AG20443 (cell line): ENCODE measurements around the gene LZTS2.

Source experiments
- DNase-seq: peaks from one replicate; pipeline ENCODE4 v3.0.0; 2012; ENCODE audit warnings: low spot score, mixed read lengths

LZTS2 gene

DNA sequence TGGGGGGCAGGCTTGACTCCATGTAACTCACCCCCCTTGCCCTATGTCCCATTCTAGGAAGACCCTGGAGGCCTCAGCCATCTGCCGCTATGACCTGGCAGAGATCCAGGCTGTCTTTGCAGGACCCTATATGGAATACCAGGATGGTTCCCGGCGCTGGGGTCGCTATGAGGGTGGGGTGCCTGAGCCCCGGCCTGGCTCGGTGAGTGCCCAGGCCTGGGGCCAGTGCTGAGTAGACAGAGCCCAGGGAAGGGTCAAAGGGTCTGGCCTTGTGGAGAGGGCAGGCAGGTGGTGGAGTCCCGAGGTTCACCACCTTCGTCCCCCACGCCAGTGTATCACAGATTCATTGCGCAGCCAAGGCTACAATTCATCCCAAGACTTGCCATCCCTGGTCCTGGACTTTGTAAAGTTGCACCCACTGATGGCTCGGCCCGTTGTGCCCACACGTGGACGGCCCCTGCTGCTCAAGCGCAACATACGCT, 19.8 kb upstream of the LZTS2 start:
- no peak for DNase-seq

- no peak for DNase-seq
These were observed 19.3 kb upstream of the LZTS2 start for GRCh38 chr10:100980311-100980710.

GRCh38 chr10:100980711-100981110, 18.9 kb upstream of the LZTS2 start:
- no peak for DNase-seq

DNA sequence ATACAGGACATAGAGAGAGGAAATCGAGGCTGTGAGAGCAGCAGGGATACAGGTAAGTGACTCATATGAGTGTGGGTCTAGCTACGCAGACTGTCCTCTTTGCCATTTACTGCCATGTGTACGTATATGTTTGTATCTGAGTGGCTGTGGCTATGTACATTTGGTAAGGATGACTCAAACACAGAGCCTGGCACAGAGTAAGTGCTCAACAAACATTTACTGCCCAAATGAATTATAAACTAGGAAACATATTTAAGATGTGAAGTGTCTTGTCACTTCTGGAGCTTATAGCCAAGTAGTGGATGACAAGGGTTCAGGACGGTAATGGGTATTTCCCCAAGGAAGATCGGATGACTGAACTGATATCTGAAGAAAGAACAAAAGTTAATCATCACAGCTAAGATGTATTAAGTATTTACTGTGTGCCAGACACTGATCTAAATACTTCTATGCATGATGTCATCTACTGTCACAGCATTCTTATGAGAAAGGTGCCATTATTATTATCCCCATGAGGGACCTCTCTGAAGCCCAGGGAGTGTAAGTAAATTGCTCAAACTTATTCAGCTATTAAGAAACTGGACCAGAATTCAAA, 18.3 kb upstream of the LZTS2 start:
- no peak for DNase-seq

GRCh38 chr10:100982916-100983830, 16.4 kb upstream of the LZTS2 start:
- DNase-seq, result no peak

- DNase-seq, result no peak
These were observed 15.5 kb upstream of the LZTS2 start for GRCh38 chr10:100983868-100984671.

DNA sequence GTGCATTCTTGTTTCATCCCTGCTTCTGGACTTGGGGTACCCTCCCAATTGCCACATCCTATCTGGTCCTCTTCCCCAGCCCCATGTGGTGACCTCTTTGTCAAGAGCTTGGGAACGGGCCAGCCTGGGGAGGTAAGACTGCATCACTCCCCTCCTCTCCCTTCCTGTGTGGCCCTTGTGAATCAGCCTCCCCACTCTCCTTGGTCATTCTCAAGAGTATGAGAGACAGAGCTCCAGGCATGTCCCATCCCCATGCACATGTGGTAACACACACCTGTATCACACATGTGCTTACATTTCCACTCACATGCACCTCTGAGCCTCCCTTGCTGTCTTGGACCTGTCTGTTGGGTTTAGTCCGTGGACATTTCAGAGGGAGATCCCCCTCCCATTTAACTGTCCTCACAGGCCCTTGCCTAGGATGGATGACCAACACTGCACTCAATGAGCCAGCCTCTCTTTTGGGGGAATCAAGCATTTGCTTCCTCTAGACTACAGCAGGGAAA, 14.9 kb upstream of the LZTS2 start:
- no peak for DNase-seq

- no peak for DNase-seq
These were observed 14.3 kb upstream of the LZTS2 start for GRCh38 chr10:100985336-100985735.

DNA sequence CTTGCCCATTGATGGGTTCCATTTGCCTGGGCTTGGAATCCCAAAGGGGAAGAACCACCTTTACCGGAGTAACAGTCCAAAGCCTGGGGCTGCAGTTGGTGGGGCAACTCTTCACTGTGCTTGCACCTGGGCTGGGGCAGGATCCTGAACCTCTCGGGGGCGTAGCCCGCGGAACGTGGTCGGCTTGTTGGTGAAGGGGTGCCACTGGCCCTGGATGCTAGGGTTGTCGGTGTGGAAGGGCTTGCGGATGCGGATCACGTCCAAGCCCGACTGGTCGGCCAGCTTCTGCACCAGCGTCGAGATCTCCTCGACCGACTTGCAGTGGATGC, 13.0 kb upstream of the LZTS2 start:
- DNase-seq, result no peak

- peak; percentile 94 for DNase-seq
These were observed 12.5 kb upstream of the LZTS2 start, which contains the start of the genes MRPL43 and TWNK for GRCh38 chr10:100986952-100987684. MRPL43 (minus strand) TSS chr10:100987497; CDS start chr10:100987443, 54 bp downstream. TWNK (plus strand) TSS chr10:100987543; CDS start chr10:100988211, 668 bp downstream.

GRCh38 chr10:100987685-100988049, 11.9 kb upstream of the LZTS2 start:
- DNase-seq, result no peak

- DNase-seq, result no peak
These were observed 11.4 kb upstream of the LZTS2 start for GRCh38 chr10:100988166-100988565.

GRCh38 chr10:100989088-100989487, 10.5 kb upstream of the LZTS2 start:
- DNase-seq, result no peak

DNA sequence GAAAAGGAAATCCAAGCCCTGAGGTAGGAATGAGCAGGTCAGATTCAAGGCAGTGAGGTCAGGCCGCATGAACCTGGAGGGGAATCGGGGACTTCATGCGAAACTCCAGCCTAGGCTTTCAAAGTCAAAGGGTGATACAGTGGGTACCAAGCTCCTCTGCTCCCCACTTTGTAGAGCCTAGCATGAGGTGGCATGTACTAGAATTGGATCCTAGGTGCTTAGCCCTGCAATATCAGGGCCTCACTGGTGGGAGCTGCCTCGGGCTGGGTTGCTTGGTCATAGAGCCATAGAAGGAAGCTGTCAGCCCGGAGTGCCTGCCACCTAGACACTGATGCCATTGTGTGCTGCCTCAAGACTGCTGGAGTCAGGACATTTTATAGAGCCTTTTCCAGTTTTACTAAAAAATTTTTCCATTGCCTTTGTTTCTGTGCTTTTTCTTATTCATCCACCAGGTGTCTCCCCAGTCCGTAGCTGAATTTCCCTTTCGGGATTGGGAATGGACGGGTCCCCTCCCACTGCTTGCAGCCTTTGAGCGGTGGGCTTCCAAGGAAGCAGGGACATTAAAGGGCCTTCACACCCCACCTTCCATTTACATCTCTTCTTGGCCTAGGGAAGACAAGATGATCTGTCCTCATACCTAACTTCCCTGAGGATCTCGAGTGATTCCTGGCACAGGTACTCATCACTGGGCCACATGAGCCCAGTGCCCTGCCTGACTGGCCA, 5.5 kb upstream of the LZTS2 start:
- peak; percentile 61 for DNase-seq

DNA sequence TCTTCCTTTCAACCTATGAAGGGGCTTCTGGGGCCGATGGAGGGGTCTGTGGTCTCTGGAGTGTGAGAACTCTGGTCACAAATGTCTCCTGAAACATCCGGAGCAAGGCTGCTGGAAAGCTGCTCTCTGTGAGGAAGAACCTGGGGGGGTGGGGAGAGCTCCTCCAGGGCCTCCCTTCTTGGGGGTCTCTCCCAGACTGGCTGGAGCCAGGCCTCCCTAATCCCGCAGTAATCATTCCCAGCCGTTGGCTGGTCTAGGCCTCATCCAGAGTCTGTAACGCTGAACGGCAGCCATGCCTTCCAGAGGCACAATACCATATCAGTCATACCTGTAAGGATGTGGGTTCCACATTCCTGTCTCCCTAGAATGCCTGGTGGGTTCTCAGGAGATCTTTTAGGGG, 4.4 kb upstream of the LZTS2 start:
- DNase-seq, result no peak

GRCh38 chr10:100996678-100997359, 2.8 kb upstream of the LZTS2 start:
- DNase-seq, result peak; percentile 39

DNA sequence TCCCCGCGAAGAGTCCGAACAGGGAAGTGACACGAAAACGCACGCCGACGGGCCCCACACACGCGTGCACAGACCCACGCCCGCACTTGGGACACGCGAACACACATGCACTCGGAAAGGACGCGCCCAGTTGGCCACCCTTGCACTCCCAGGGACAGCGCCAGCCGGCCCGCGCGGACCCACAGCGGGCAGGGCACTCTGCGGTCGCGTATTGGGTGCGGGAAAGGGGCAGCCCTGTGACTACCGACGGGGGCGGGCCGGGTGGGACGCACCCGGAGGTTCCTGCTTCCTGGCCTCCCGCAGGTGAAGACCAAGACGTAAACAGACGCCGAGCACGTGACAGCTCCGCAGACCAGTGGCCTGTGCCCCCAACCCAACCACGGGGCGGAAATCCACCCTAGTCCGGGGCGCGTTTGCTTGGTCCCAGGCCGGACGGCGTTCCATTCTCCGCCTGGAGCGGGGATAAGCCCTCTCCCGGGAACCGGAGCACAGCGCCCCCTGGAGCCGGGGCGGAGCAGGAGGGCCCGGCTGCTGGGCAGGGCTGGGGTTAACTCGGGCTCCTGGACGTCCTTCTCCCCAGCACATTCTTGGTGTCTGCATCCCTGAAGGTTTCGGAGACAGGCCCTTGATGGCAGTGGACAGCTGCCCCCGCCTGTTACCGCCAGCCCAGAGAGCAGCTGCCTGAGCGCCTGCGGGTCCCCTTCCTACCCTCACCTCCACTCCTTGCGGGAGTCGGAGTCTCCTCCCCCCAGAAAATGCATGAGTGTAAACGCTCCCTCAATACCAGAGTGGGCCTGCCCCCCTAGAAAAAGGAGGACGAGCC, 2.0 kb upstream of the LZTS2 start:
- peak; percentile 92 for DNase-seq

GRCh38 chr10:100998183-100998990, 1.2 kb upstream of the LZTS2 start:
- peak; percentile 86 for DNase-seq
